Mesodermal cell (in vitro differentiated cells): ENCODE results near the gene RBM18.

Experiments used
- H3K27ac ChIP-seq: 2 replicates; pipeline ENCODE4 v1.7.0; 2013; ENCODE audit warnings: mild to moderate bottlenecking, low read depth, low read length, moderate library complexity; ENCODE audit not compliant: severe bottlenecking
- H3K36me3 ChIP-seq: 2 replicates; pipeline ENCODE4 v1.7.1; 2013; ENCODE audit warnings: mild to moderate bottlenecking, low read length, moderate library complexity; ENCODE audit not compliant: control insufficient read depth, insufficient read depth
- H3K4me1 ChIP-seq: one replicate; pipeline ENCODE4 v1.7.1; 2013; ENCODE audit warnings: mild to moderate bottlenecking, low read length; ENCODE audit not compliant: insufficient read depth, control insufficient read depth, poor library complexity, severe bottlenecking
- H3K4me3 ChIP-seq: 2 replicates; pipeline ENCODE4 v1.7.0; 2013; ENCODE audit warnings: low read length, control low read depth, mild to moderate bottlenecking; ENCODE audit not compliant: insufficient read depth, poor library complexity, severe bottlenecking; ENCODE audit errors: extremely low read depth
- H3K9me3 ChIP-seq: 2 replicates; pipeline ENCODE4 v1.7.1; 2013; ENCODE audit warnings: mild to moderate bottlenecking, low read length, moderate library complexity; ENCODE audit not compliant: control insufficient read depth
- WGBS, 2 experiments: methylation state at CpG; one replicate each; pipeline ENCODE4 v1.1.5; 2013; ENCODE audit warnings: missing lambda C conversion rate in 2 of 2; ENCODE audit not compliant: insufficient coverage in 2 of 2; 5-methylcytosine and 5-hydroxymethylcytosine counted together

The RBM18 gene

GRCh38 chr9:122221183-122221811, 43.3 kb downstream of the RBM18 start:
- Histone ChIP-seq H3K4me1 (peaks cover 14% of the 10 kb centered on the region), H3K9me3 (no peaks in the 10 kb centered on the region), H3K36me3 (no peaks in the 10 kb centered on the region), H3K4me3 (no peak overlapping the region), H3K27ac (no peak overlapping the region)
- WGBS, 2 experiments, result 0 to 23% methylated on average over 6 to 9 of the region's 27 CpGs

- WGBS, 2 experiments, result 5 to 7% methylated on average over 10 to 15 of the region's 18 CpGs
- Histone ChIP-seq H3K9me3 (no peaks in the 10 kb centered on the region), H3K4me1 (peaks cover 14% of the 10 kb centered on the region), H3K36me3 (no peaks in the 10 kb centered on the region), H3K27ac (no peak overlapping the region), H3K4me3 (no peak overlapping the region)
These were observed 43.9 kb downstream of the RBM18 start for GRCh38 chr9:122220673-122221182.

GRCh38 chr9:122219856-122220672, 44.6 kb downstream of the RBM18 start:
- Histone ChIP-seq H3K9me3 (no peaks in the 10 kb centered on the region), H3K4me1 (peaks cover 14% of the 10 kb centered on the region), H3K36me3 (no peaks in the 10 kb centered on the region), H3K27ac (no peak overlapping the region), H3K4me3 (no peak overlapping the region)
- 1 to 2% methylated on average over 49 to 53 of the region's 57 CpGs for WGBS, 2 experiments

- H3K9me3 ChIP-seq, result no peaks in the 10 kb centered on the region
- H3K36me3 ChIP-seq, result no peaks in the 10 kb centered on the region
- H3K27ac ChIP-seq, result no peak overlapping the region
- 0 to 1% methylated on average over 31 to 56 of the region's 59 CpGs for WGBS, 2 experiments
- peak overlapping the region; percentile 24 for H3K4me3 ChIP-seq
- H3K4me1 ChIP-seq, result peaks cover 14% of the 10 kb centered on the region
These were observed 45.4 kb downstream of the RBM18 start for GRCh38 chr9:122218935-122219855.

- Histone ChIP-seq H3K36me3 (no peaks in the 10 kb centered on the region), H3K27ac (no peak overlapping the region), H3K9me3 (no peaks in the 10 kb centered on the region), H3K4me1 (peaks cover 14% of the 10 kb centered on the region), H3K4me3 (no peak overlapping the region)
- 46 to 58% methylated on average over 7 to 8 of the region's 11 CpGs for WGBS, 2 experiments
These were observed 46.3 kb downstream of the RBM18 start for GRCh38 chr9:122218071-122218934.

- Histone ChIP-seq H3K4me1 (peaks cover 14% of the 10 kb centered on the region), H3K27ac (no peak overlapping the region), H3K9me3 (no peaks in the 10 kb centered on the region), H3K4me3 (no peak overlapping the region), H3K36me3 (no peaks in the 10 kb centered on the region)
- WGBS, 2 experiments, result 84 to 88% methylated on average over 4 of the region's 4 CpGs
These were observed 47.0 kb downstream of the RBM18 start for GRCh38 chr9:122217640-122218039.

GRCh38 chr9:122216798-122217418, 47.7 kb downstream of the RBM18 start:
- H3K9me3 ChIP-seq, result no peaks in the 10 kb centered on the region
- H3K27ac ChIP-seq, result no peak overlapping the region
- H3K36me3 ChIP-seq, result no peaks in the 10 kb centered on the region
- H3K4me1 ChIP-seq, result peaks cover 14% of the 10 kb centered on the region
- no peak overlapping the region for H3K4me3 ChIP-seq
- 92 to 94% methylated on average over 28 to 32 of the region's 35 CpGs for WGBS, 2 experiments

GRCh38 chr9:122216138-122216797, 48.4 kb downstream of the RBM18 start:
- Histone ChIP-seq H3K36me3 (no peaks in the 10 kb centered on the region), H3K4me1 (peaks cover 14% of the 10 kb centered on the region), H3K27ac (no peak overlapping the region), H3K4me3 (no peak overlapping the region), H3K9me3 (no peaks in the 10 kb centered on the region)
- 14 to 70% methylated on average over 1 to 2 of the region's 4 CpGs for WGBS, 2 experiments

- no peaks in the 10 kb centered on the region for H3K36me3 ChIP-seq
- WGBS, 2 experiments, result 89% methylated on average over 1 of the region's 1 CpG; no CpG with 5 or more reads in 1 of the 2 experiments
- H3K9me3 ChIP-seq, result no peaks in the 10 kb centered on the region
- peaks cover 14% of the 10 kb centered on the region for H3K4me1 ChIP-seq
- no peak overlapping the region for H3K27ac ChIP-seq
- H3K4me3 ChIP-seq, result no peak overlapping the region
These were observed 49.0 kb downstream of the RBM18 start for GRCh38 chr9:122215663-122216062.
